HCT116 (cell line): Measurements from ENCODE around the gene TSC22D1. TPM values are rescaled to one million over a fixed set of nuclear protein-coding genes. Genes with fewer than 3 reads are reported as not detected.

Source experiments
- ATAC-seq: fragments of 200-7000 bp; cut with Tn5 transposase; 2 replicates; pipeline ENCODE4 v1.9.1; 2020; ENCODE audit warnings: mild to moderate bottlenecking, moderate library complexity
- BruUV-seq: library from RNA; stranded (reverse); fragments of 400-500 nt; replicated peaks from 2 replicates; lab custom pipeline; 2021; lab: Mats Ljungman, UMichigan
- CTCF ChIA-PET: fragments of 300-600 bp; sonication (Branson Sonifier 250); formaldehyde crosslinking; loops from one replicate; lab custom pipeline; 2021; ENCODE audit warnings: antibody characterized with exemption; lab: Charles Lee
- POLR2A ChIA-PET: fragments of 300-600, 350-600 bp; sonication (Branson Sonifier 250); formaldehyde crosslinking; loops from one replicate; lab custom pipeline; 2021; ENCODE audit warnings: antibody characterized with exemption; lab: Charles Lee
- RAD21 ChIA-PET, 2 experiments: fragments of 300-600 bp; sonication (Branson Sonifier 250); formaldehyde crosslinking; loops; one replicate each; lab custom pipeline; 2023; ENCODE audit warnings: low total read pairs in 2 of 2; ENCODE audit not compliant: uncharacterized antibody in 2 of 2, unreplicated experiment in 2 of 2, low non-redundant PET in 1 of 2; lab: Charles Lee
- DNase-seq: peaks from one replicate; pipeline ENCODE4 v3.0.0-alpha.2; 2010; ENCODE audit warnings: low read depth, low spot score
- H2AFZ ChIP-seq: fragments of 200-600 bp; shearing (Covaris generic), sonication (generic); 2 replicates; pipeline ENCODE4 v1.6.1; 2017; ENCODE audit warnings: low read depth, mixed run types, mixed read lengths, antibody characterized with exemption, low read length; ENCODE audit not compliant: poor library complexity, severe bottlenecking
- H3K27ac ChIP-seq: 2 replicates; pipeline ENCODE4 v1.5.1; 2012; ENCODE audit warnings: low read depth, low read length
- H3K27me3 ChIP-seq: fragments of 200-600 bp; sonication (generic); 2 replicates; pipeline ENCODE4 v1.6.1; 2016; ENCODE audit warnings: mixed run types, low read length, mixed read lengths; ENCODE audit not compliant: insufficient read depth
- H3K36me3 ChIP-seq, 2 experiments: fragments of 200-500 bp in 1 of 2; fragments of 200-600 bp in 1 of 2; sonication (Bioruptor generic) in 1 of 2; sonication (generic) in 1 of 2; 2 replicates each; pipeline versions ENCODE4 v1.5.1 to v1.6.1; 2014 to 2016; ENCODE audit warnings: low read length in 2 of 2, inconsistent platforms in 1 of 2, mixed read lengths in 1 of 2, mixed run types in 1 of 2; ENCODE audit not compliant: insufficient read depth in 2 of 2, control insufficient read depth in 1 of 2
- H3K4me1 ChIP-seq, 2 experiments: fragments of 200-600 bp in 1 of 2; sonication (generic) in 1 of 2; 2 replicates each; pipeline versions ENCODE4 v1.5.1 to v1.6.1; 2012 to 2017; ENCODE audit warnings: low read length in 2 of 2, inconsistent platforms in 1 of 2, mild to moderate bottlenecking in 1 of 2, mixed read lengths in 1 of 2, mixed run types in 1 of 2, moderate library complexity in 1 of 2; ENCODE audit not compliant: insufficient read depth in 2 of 2, control insufficient read depth in 1 of 2
- H3K4me2 ChIP-seq: fragments of 200-600 bp; sonication (generic); 2 replicates; pipeline ENCODE4 v1.6.1; 2017; ENCODE audit warnings: mixed run types, low read length, mixed read lengths
- H3K4me3 ChIP-seq, 2 experiments: fragments of 200-600 bp in 1 of 2; sonication (generic) in 1 of 2; replicated peaks in 1 of 2; 2 replicates each; pipeline ENCODE4 v1.5.1; 2011 to 2016; ENCODE audit warnings: low read length in 2 of 2, control low read depth in 1 of 2, low read depth in 1 of 2, mild to moderate bottlenecking in 1 of 2, mixed read lengths in 1 of 2, mixed run types in 1 of 2
- H3K79me2 ChIP-seq: fragments of 200-600 bp; sonication (generic); 2 replicates; pipeline ENCODE4 v1.6.1; 2017; ENCODE audit warnings: mild to moderate bottlenecking, mixed run types, low read length, moderate library complexity, mixed read lengths; ENCODE audit not compliant: insufficient read depth
- H3K9ac ChIP-seq: fragments of 200-600 bp; sonication (generic); 2 replicates; pipeline ENCODE4 v1.6.1; 2016; ENCODE audit warnings: low read length, mixed read lengths
- H3K9me2 ChIP-seq: fragments of 200-600 bp; sonication (generic), shearing (Covaris generic); 2 replicates; pipeline ENCODE4 v1.6.1; 2017; ENCODE audit warnings: mixed run types, mild to moderate bottlenecking, moderate library complexity; ENCODE audit not compliant: insufficient read depth
- H3K9me3 ChIP-seq, 2 experiments: fragments of 200-500 bp in 1 of 2; fragments of 200-600 bp in 1 of 2; sonication (Bioruptor generic) in 1 of 2; sonication (generic) in 1 of 2; 2 replicates each; pipeline ENCODE4 v1.6.1; 2014 to 2017; ENCODE audit warnings: low read length in 2 of 2, mixed read lengths in 2 of 2, inconsistent platforms in 1 of 2, low read depth in 1 of 2, mild to moderate bottlenecking in 1 of 2, mixed run types in 1 of 2, moderate library complexity in 1 of 2; ENCODE audit not compliant: control insufficient read depth in 1 of 2, insufficient read depth in 1 of 2
- H4K20me1 ChIP-seq: fragments of 200-600 bp; sonication (generic), shearing (Covaris generic); 2 replicates; pipeline ENCODE4 v1.6.1; 2017; ENCODE audit warnings: mixed run types, mild to moderate bottlenecking, moderate library complexity; ENCODE audit not compliant: insufficient read depth
- ATF3 ChIP-seq: IDR thresholded peaks from 2 replicates; pipeline ENCODE4 v1.6.1; 2012
- CBX3 ChIP-seq: IDR thresholded peaks from 2 replicates; pipeline ENCODE4 v1.6.1; 2012; ENCODE audit warnings: low read depth
- CEBPB ChIP-seq: IDR thresholded peaks from 2 replicates; pipeline ENCODE4 v1.6.1; 2012; ENCODE audit warnings: low read depth
- ELF1 ChIP-seq: IDR thresholded peaks from 2 replicates; pipeline ENCODE4 v1.6.1; 2012; ENCODE audit warnings: low read depth, borderline replicate concordance
- EZH2 ChIP-seq: fragments of 200-600 bp; sonication (generic); IDR thresholded peaks from 2 replicates; pipeline ENCODE4 v1.6.1; 2017; ENCODE audit warnings: antibody characterized with exemption, mixed run types
- EZH2phosphoT487 ChIP-seq: fragments of 200-600 bp; IDR thresholded peaks from 2 replicates; pipeline ENCODE4 v1.6.1; 2018; ENCODE audit warnings: antibody characterized with exemption, borderline replicate concordance
- FOSL1 ChIP-seq: IDR thresholded peaks from 2 replicates; pipeline ENCODE4 v1.6.1; 2012; ENCODE audit warnings: low read depth
- JUND ChIP-seq: IDR thresholded peaks from 2 replicates; pipeline ENCODE4 v1.6.1; 2012
- MAX ChIP-seq: IDR thresholded peaks from 2 replicates; pipeline ENCODE4 v1.6.1; 2012
- POLR2A ChIP-seq: IDR thresholded peaks from 2 replicates; pipeline ENCODE4 v1.7.0; 2011; ENCODE audit warnings: borderline replicate concordance; ENCODE audit not compliant: insufficient read depth, insufficient read length; ENCODE audit errors: extremely low read depth
- RAD21 ChIP-seq: IDR thresholded peaks from 2 replicates; pipeline ENCODE4 v1.6.1; 2012; ENCODE audit warnings: low read depth, mild to moderate bottlenecking
- REST ChIP-seq: IDR thresholded peaks from 2 replicates; pipeline ENCODE4 v1.6.1; 2012; ENCODE audit warnings: low read depth
- SP1 ChIP-seq: IDR thresholded peaks from 2 replicates; pipeline ENCODE4 v1.6.1; 2012; ENCODE audit warnings: low read depth
- TCF7L2 ChIP-seq: IDR thresholded peaks from 2 replicates; pipeline ENCODE4 v1.7.0; 2011; ENCODE audit warnings: borderline replicate concordance, inconsistent platforms; ENCODE audit not compliant: insufficient read depth, insufficient read length; ENCODE audit errors: extremely low read depth
- ZBTB33 ChIP-seq: IDR thresholded peaks from 2 replicates; pipeline ENCODE4 v1.6.1; 2011; ENCODE audit warnings: mild to moderate bottlenecking, low read length, moderate library complexity; ENCODE audit not compliant: insufficient replicate concordance; ENCODE audit errors: extremely low read depth
- ZNF274 ChIP-seq: fragments of 200-500 bp; sonication (Bioruptor generic); IDR thresholded peaks from 2 replicates; pipeline ENCODE4 v1.6.1; 2014; ENCODE audit warnings: mild to moderate bottlenecking, low read depth, low read length, inconsistent platforms
- intact Hi-C: fragments of 100-400 bp; cut with micrococcal nuclease; formaldehyde crosslinking; loops from 2 replicates; pipeline ENCODE4 v1.10.0; 2022
- total RNA-seq: library from RNA; stranded (reverse); gene quantifications from one replicate; pipeline ENCODE4 v1.2.1, GENCODE V29; 2021; ENCODE audit not compliant: unreplicated experiment

TSC22D1 gene
- total RNA-seq, 1 experiment from 2014 or later, result 268 TPM

GRCh38 chr13:44542361-44542760 is 33.8 kb downstream of the TSC22D1 start:
- Histone ChIP-seq H4K20me1 (no peaks in the 10 kb centered on the region), H3K27ac (no peak overlapping the region), H3K9me3 (no peaks in the 10 kb centered on the region), H3K4me2 (no peak overlapping the region), H3K9me2 (peaks cover 4% of the 10 kb centered on the region; the same call in 1 of the 2 replicates), H3K9ac (no peak overlapping the region), H3K27me3 (no peaks in the 10 kb centered on the region), H3K36me3 (no peaks in the 10 kb centered on the region), H3K4me1 (no peaks in the 10 kb centered on the region), H2AFZ (no peak overlapping the region), H3K4me3 (no peak overlapping the region), H3K79me2 (no peaks in the 10 kb centered on the region; the same call in 1 of the 2 replicates)
- ChIA-PET RAD21 (interaction anchor here in 1 of 2 experiments (0.6 kb wide), 1 partner anchor 13 kb away, joined by 3 read pairs; no protein-coding TSS in a partner anchor), CTCF (interaction anchor here (0.9 to 1.0 kb wide), 3 partner anchors 9 to 70 kb away, joined by 3 read pairs; no protein-coding TSS in a partner anchor), POLR2A (interaction anchor here (1.2 kb wide), 1 partner anchor 150 kb away, joined by 3 read pairs; no protein-coding TSS in a partner anchor)
- intact Hi-C loops, result no loop called here
- DNase-seq (no peak), ATAC-seq (no peak)
- TF ChIP-seq RAD21, result no peak
- TF ChIP-seq ZNF274, result no peak
- no peak for TF ChIP-seq JUND
- no peak for TF ChIP-seq ELF1
- TF ChIP-seq EZH2, result no peak
- no peak for TF ChIP-seq REST
- TF ChIP-seq ATF3, result no peak
- no peak for TF ChIP-seq ZBTB33
- TF ChIP-seq CEBPB, result no peak
- no peak for TF ChIP-seq EZH2phosphoT487
- no peak for TF ChIP-seq TCF7L2
- no peak for TF ChIP-seq CBX3
- TF ChIP-seq POLR2A, result no peak
- no peak for TF ChIP-seq SP1
- TF ChIP-seq MAX, result no peak
- no peak for TF ChIP-seq FOSL1
- BruUV-seq, result no TSS peak
